ENCODE results near the gene SLC25A43.

GRCh38 chrX:119489212-119490074 lies 90.3 kb downstream of the SLC25A43 start:
- TF ChIP-seq ZNF76 (tag by site-specific recombination; IDR thresholded peaks at IDR 0.05; ENCODE audit: borderline replicate concordance, low read depth) (no peak), PRDM6 (tag by site-specific recombination; IDR thresholded peaks at IDR 0.05) (no peak)
- TF ChIP-seq, protein P1, sequence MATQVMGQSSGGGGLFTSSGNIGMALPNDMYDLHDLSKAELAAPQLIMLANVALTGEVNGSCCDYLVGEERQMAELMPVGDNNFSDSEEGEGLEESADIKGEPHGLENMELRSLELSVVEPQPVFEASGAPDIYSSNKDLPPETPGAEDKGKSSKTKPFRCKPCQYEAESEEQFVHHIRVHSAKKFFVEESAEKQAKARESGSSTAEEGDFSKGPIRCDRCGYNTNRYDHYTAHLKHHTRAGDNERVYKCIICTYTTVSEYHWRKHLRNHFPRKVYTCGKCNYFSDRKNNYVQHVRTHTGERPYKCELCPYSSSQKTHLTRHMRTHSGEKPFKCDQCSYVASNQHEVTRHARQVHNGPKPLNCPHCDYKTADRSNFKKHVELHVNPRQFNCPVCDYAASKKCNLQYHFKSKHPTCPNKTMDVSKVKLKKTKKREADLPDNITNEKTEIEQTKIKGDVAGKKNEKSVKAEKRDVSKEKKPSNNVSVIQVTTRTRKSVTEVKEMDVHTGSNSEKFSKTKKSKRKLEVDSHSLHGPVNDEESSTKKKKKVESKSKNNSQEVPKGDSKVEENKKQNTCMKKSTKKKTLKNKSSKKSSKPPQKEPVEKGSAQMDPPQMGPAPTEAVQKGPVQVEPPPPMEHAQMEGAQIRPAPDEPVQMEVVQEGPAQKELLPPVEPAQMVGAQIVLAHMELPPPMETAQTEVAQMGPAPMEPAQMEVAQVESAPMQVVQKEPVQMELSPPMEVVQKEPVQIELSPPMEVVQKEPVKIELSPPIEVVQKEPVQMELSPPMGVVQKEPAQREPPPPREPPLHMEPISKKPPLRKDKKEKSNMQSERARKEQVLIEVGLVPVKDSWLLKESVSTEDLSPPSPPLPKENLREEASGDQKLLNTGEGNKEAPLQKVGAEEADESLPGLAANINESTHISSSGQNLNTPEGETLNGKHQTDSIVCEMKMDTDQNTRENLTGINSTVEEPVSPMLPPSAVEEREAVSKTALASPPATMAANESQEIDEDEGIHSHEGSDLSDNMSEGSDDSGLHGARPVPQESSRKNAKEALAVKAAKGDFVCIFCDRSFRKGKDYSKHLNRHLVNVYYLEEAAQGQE (tag by site-specific recombination; IDR thresholded peaks at IDR 0.05): no peak

Measured in HEK293 (cell line).